Brain microvascular endothelial cell (primary cell): ENCODE data around the gene CLDN18.

Experiments used
- DNase-seq: peaks from one replicate; pipeline ENCODE4 v3.0.0-alpha.2; 2020
- H3K27ac ChIP-seq: fragments of 250-450 bp; sonication (Bioruptor Pico); 2 replicates; pipeline ENCODE4 v1.5.1; 2020; ENCODE audit warnings: mild to moderate bottlenecking, moderate library complexity
- H3K27me3 ChIP-seq: fragments of 250-450 bp; sonication (Bioruptor Pico); replicated peaks from 2 replicates; pipeline ENCODE4 v1.5.1; 2020; ENCODE audit warnings: mild to moderate bottlenecking
- H3K36me3 ChIP-seq: fragments of 250-450 bp; sonication (Bioruptor Pico); replicated peaks from 2 replicates; pipeline ENCODE4 v1.5.1; 2020; ENCODE audit warnings: mild to moderate bottlenecking
- H3K4me3 ChIP-seq: 2 replicates; pipeline ENCODE4 v1.5.1; 2011; ENCODE audit warnings: low read depth, mild to moderate bottlenecking, control low read depth, low read length, moderate library complexity
- CTCF ChIP-seq: IDR thresholded peaks from 2 replicates; pipeline ENCODE4 v1.5.1; 2011; ENCODE audit warnings: low read depth, mild to moderate bottlenecking, moderate library complexity, low read length, control low read depth, inconsistent platforms; ENCODE audit errors: missing control alignments
- in situ Hi-C: cut with HindIII; loops from 2 replicates; pipeline ENCODE4 v1.10.0; 2017; ENCODE audit warnings: low sequenced_read_pairs, low pct_ligation_motif_present

The CLDN18 gene

GRCh38 chr3:138047596-138048158 lies 37.7 kb downstream of the CLDN18 start:
- no peak overlapping the region for H3K27ac ChIP-seq
- TF ChIP-seq CTCF = no peak
- in situ Hi-C loops = no loop called here
- H3K4me3 ChIP-seq = no peak overlapping the region
- peaks cover 3% of the 10 kb centered on the region for H3K36me3 ChIP-seq
- H3K27me3 ChIP-seq = no peaks in the 10 kb centered on the region
- no peak for DNase-seq

- TF ChIP-seq CTCF = peak; percentile 49
- Histone ChIP-seq H3K27me3 (no peaks in the 10 kb centered on the region), H3K27ac (peak overlapping the region; percentile 66), H3K36me3 (peaks cover 7% of the 10 kb centered on the region), H3K4me3 (no peak overlapping the region)
- DNase-seq = peak; percentile 84
- in situ Hi-C loops = no loop called here
Observed at GRCh38 chr3:138049157-138049919, 39.4 kb downstream of the CLDN18 start.

GRCh38 chr3:138051947-138052802 lies 42.2 kb downstream of the CLDN18 start:
- Histone ChIP-seq H3K27me3 (no peaks in the 10 kb centered on the region), H3K36me3 (peaks cover 8% of the 10 kb centered on the region), H3K4me3 (no peak overlapping the region), H3K27ac (no peak overlapping the region)
- peak; percentile 89 for TF ChIP-seq CTCF
- DNase-seq = peak; percentile 60
- in situ Hi-C loops = no loop called here

GRCh38 chr3:138054057-138054456 lies 44.1 kb downstream of the CLDN18 start:
- TF ChIP-seq CTCF = no peak
- peaks cover 4% of the 10 kb centered on the region for H3K36me3 ChIP-seq
- in situ Hi-C loops = no loop called here

GRCh38 chr3:138057384-138057783 lies 47.4 kb downstream of the CLDN18 start:
- Histone ChIP-seq H3K27ac (no peak overlapping the region), H3K36me3 (peaks cover 12% of the 10 kb centered on the region)
- in situ Hi-C loops = no loop called here

More at GRCh38 chr3:138054057-138054456, 44.1 kb downstream of the CLDN18 start:
- no peak overlapping the region for H3K27ac ChIP-seq
- no peaks in the 10 kb centered on the region for H3K27me3 ChIP-seq
- DNase-seq = no peak
- no peak overlapping the region for H3K4me3 ChIP-seq

More at GRCh38 chr3:138057384-138057783, 47.4 kb downstream of the CLDN18 start:
- no peak for TF ChIP-seq CTCF
- DNase-seq = no peak
- Histone ChIP-seq H3K27me3 (no peaks in the 10 kb centered on the region), H3K4me3 (no peak overlapping the region)
